HG03469 (cell line): Measurements from ENCODE around the gene MYH7.
"Not testable (repeated sequence)": the region's sequence is repeated elsewhere in the genome, so short reads cannot be mapped to it uniquely, and the experiment has no call there.

Experiments
- ATAC-seq: cut with Tn5 transposase; IDR thresholded peaks from one replicate; pipeline ENCODE4 v1.9.1; 2021; ENCODE audit warnings: mild to moderate bottlenecking, moderate library complexity, moderate number of reproducible peaks; ENCODE audit not compliant: unreplicated experiment

The MYH7 gene

DNA sequence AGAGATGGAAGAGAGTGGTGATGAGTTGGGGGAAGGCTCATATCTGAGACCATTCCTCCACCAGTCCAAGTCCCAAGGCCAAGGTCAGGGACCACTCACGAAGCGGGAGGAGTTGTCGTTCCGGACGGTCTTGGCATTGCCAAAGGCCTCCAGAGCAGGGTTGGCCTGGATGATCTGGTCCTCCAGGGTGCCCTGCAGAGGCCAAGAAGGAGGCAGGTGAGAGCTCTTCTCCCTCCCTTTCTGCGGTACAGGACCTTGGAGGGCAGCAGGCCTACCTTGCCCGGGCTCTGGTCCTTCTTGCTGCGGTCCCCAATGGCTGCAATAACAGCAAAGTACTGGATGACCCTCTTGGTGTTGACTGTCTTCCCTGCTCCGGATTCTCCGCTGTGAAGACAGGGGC, 4.0 kb downstream of the MYH7 start:
- ATAC-seq = no peak

DNA sequence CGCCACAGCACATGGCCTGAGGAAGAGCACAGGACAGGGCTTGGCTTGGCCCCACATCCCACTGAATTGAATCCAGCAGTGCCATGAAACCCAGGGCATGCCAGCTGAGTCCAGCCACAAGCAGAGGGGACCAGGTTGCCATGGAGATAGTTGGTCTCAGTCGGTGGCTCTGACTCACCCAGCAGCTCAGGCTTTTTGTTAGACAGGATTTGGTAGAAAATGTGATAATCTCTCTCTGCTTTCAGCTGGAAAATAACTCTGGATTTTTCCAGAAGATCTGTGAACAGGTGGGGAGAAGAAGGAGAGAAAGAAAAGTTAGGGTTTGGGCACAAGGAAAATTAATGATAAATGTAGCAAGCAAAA, 4.8 kb downstream of the MYH7 start:
- no peak for ATAC-seq

DNA sequence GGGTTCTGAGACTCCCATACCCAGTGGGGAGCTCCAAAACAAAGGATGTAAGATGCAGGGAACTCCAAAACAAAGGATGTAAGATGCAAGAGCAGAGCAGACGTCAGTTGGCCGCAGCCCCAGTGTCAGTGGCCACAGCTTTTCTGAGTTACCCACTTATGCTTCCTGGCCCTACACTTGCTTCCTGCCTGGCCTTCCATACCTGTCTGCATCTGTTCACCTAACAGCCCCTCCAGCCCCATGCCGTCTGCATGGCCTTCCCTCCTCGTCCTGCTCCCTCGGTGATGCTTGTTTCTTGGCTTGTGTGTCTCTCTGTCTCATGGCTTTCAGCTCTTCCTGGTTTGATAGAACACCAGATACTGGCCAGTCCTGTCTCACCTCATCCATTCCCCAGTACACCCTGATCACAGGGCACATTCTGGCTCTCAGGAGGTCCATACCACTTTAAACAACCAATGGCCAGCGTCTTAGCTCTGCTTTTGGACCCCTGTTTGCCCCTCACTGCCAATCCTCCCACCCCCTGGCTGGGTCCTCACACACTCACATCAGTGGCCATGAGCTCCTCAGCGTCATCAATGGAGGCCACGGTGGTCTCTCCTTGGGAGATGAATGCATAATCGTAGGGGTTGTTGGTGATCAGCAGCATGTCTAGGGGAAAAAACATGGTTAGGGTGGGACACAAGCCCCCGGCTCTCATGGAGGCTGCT, 5.3 kb downstream of the MYH7 start:
- ATAC-seq = no peak

DNA sequence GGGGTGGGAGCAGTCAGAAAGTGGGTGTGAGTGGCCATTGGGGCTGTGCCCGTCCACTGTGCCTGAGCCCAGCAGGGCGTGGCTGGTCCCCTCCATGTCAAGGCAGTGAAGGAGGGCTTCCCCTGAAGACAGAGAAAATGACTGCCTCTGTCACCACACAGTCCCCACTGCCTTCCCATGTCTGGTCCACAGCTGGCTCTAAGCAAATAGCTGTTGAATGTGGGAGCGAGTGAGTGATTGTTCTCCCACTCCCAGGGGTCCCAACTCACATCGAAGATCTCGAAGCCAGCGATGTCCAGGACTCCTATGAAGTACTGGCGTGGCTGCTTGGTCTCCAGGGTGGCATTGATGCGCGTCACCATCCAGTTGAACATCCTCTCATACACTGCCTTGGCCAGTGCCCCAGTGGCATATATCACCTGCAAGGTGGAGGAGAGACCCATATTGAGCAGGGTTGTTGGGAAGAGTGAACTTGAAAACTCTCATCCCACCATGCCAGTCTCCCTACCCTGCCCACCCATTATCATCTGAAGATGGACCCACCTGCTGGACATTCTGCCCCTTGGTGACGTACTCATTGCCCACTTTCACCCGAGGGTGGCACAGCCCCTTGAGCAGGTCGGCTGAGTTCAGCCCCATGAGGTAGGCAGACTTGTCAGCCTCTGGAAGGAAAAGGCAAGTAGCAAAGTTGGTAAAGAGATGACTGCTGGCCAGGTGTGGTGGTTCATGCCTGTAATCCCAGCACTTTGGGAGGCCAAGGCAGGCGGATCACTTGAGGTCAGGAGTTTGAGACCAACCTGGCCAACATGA, 6.6 kb downstream of the MYH7 start:
- no peak for ATAC-seq

DNA sequence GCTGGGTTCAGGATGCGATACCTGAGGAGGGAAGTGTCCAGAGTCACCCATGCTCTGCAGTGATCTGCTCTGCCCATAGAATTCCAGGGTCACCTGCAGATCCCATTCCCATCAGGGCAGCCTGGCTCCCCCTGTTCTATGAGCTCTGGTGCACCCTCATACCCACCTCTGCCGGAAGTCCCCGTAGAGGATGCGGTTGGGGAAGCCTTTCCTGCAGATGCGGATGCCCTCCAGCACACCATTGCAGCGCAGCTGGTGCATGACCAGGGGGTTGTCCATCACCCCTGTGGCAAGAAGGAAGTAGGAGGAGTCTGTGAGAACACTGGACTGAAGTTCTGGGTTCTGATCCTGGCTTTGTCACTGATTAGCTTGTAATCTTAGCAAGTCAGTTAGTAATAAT, 9.7 kb downstream of the MYH7 start:
- ATAC-seq = not testable (repeated sequence)

DNA sequence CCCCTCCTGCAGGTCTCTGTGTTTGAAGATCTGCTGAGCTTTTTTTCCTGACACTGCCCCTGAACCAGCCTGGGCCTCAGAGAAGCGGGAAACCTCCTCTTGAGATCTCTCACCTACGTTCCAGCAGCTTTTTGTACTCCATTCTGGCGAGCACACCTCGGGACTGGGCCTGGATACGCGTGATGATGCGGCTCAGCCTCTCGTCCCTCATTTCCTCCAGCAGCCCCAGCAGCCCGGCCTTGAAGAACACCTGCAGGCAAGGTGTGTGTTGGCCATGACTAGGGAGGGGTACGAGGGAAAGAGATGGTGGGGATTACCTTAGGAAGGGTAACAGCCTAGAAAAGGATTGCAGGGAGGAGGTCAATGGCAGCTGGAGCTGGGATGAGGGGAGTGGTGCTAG, 10.3 kb downstream of the MYH7 start:
- no peak for ATAC-seq

DNA sequence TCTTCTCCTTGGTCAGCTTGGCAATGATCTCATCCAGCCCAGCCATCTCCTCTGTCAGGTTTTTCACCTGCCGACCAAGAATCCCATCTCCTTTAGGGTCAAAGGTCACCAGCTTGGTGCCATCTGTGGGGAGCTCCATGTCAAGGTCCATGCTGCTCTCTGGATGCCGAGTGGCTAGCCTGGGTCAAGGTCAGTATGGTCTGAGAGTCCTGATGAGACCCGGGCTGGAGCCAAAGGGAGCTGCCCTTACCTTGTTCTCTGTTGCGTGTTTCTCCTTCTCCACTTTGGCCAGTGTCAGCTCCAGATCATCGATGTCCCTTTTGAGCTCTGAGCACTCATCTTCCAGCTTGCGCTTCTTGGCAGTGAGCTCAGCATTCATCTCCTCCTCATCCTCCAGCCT, 11.8 kb downstream of the MYH7 start:
- ATAC-seq = no peak

DNA sequence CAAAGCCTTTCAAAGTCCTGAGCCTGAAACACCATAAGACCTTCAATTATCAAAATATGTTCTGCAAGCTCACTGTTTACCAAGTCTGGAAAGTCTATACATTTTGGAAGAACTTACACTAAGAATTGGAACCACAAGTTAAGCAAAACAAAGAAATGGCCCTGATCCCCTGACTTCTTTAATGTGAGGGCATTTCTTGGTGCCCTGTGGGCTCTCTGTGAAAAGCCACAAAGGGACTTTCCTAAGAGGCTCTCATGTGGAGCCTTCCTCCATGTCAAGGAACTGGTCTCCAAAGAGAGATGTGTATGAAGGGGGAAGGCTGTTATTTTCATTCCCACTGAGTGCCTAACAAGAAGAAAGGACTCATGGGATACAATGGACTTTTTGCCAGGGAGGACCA, 13.9 kb downstream of the MYH7 start:
- no peak for ATAC-seq

DNA sequence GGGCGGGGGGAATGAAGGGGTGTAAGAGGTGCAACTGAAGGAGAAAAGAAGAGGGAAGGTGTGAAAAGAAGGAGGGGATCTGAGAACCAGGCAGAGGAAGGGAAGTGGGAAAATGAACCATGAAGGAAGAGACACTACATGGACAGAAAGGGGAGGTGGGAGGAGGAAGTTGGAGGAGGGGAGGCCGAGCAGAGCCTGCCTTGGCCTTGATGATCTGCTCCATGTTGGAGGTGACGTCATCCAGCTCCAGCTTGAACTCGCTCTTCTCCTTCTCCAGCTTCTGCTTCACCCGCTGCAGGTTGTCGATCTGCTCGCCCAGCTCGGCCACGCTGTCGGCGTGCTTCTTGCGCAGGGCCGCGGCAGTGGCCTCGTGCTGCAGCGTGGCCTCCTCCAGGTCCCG, 15.8 kb downstream of the MYH7 start:
- ATAC-seq = not testable (repeated sequence)

DNA sequence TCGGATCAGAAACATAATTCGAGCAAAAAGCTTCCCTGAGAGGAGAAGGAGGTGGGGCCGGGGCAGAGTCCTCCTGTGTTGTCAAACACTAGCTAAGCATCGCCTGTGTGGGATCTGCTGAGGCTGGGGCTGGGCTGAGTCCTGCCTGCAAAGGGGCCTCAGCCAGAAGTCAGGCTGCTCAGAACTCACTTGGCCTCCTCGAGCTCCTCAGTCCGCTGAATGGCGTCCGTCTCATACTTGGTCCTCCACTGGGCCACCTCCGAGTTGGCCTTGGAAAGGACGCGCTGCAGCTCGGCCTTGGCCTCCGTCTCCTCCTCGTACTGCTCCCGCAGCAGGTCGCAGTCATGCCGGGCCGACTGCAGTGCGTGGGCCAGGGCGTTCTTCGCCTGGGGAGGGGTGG, 17.4 kb downstream of the MYH7 start:
- no peak for ATAC-seq

DNA sequence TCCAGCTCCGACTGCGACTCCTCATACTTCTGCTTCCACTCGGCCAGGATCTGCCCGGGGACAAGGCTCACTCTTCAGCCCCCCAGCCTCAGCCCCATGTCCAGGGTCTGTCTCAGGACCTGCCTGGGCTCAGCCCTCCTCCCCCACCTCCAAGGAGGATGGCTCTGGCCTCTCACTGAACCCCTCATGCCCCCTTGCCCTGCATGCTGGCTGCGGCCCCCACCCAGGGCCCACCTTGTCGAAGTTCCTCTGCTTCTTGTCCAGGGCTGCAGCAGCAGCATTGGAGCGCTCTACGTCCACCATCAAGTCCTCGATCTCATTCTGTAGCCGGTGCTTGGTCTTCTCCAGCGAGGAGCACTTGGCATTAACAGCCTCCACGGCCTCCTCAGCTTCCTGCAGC, 18.2 kb downstream of the MYH7 start:
- not testable (repeated sequence) for ATAC-seq

DNA sequence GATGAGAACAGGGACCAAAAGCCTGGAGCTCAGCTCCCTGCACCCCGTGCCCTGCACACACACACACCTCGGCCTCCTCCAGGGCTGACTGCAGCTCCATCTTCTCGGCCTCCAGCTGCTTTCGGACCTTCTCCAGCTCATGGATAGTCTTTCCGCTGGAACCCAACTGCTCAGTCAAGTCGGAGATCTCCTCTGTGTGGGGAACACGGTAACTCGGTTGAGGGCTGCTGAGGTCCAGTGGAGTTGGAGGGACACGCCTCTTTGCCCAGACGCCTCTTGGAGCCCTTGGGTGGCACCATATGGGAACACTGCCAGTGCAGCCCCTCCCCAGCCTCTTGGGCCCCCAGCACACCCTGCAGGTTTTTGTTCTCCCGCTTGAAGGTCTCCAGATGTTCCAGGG, 18.7 kb downstream of the MYH7 start:
- ATAC-seq = no peak

DNA sequence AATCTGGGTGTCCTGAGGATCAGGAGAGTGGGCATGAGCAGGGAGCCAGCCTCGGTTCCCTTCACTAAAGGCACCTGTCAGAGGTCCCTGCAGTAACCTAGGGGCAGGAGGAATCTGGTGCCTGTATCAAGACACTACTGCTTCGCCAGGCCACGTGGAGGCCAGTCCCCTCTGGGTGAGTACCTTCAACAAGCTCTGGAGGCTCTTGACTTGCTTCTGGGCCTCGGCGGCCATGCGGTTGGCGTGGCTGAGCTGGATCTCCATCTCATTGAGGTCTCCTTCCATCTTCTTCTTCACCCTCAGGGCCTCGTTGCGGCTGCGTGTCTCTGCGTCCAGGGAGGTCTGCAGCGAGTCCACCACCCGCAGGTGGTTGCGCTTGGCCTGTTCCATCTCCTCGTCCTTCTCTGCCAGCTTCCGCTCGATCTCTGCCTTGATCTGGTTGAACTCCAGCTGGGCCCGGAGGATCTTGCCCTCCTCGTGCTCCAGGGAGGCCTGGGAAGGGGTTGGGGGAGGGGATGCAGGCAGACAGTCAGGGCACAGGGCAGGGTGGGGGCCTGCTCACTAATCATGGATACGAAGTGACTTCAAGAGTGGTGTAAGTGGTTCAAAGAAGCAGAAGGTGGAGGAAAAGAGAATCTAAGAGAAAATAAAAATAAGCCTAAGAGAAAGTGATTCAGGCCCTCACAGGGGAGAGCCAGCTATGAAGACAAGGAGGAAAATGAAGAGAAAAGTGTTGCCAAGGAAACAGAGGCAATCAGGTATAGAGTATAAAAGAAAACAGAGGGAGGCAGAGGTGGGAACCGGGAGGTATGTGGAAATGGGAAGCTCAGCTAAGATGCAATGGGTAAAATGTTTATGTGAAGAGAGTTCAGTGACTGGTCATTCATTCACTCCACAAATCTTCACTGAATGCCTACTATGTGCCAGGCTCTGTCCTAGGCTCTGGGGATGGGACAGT, 19.4 kb downstream of the MYH7 start:
- ATAC-seq = no peak

DNA sequence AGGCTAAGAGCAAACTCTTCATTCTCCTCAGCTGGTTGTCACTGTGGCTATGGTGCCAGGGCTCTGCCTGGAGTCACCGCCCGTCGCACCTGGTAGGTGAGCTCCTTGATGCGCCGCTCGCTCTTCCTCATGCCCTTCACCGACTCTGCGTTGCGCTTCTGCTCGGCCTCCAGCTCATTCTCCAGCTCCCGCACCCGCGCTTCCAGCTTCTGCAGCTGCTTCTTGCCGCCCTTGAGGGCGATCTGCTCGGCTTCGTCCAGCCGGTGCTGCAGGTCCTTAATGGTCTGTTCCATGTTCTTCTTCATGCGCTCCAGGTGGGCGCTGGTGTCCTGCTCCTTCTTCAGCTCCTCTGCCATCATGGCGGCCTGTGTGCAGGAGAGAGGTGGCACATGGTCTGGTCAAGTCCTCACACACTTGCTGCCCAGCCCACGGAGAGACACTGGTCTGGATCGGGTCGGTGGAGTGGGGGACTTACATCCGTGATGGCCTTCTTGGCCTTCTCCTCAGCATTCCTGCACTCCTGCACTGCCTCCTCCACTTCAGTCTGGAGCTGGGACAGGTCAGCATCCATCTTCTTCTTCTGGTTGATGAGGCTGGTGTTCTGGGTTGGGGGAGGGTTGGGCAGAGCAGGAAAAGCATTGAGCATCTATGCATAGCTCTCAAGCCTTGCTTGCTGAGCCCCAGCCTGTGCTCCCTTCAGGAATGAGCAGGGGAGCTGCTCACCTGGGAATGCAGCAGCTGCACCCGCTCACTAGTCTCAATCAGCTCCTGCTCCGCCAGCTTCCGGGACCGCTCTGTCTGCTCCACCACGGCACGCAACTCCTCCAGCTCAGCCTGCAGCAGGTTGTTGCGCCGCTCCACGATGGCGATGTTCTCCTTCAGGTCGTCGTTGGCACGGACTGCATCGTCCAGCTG, 20.3 kb downstream of the MYH7 start:
- no peak for ATAC-seq

DNA sequence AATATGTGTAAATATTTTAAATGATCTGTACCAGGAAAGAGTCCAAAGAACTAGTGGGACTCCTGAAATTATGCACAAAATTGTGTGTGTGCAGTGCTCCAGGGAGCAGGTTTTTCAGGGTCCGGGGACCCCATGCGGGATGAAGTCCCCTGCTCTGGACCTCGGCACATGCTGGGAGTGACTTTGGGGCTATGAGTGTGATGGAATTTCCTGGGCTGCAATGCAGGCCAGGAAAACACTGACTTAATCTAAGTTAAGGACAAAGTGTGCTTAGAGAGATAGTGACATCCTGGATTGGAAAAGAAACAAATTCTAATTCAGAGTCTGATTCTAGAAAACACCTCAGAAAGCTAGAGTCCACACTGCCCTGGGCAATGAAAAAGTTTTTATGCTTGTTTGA, 21.2 kb downstream of the MYH7 start:
- no peak for ATAC-seq

DNA sequence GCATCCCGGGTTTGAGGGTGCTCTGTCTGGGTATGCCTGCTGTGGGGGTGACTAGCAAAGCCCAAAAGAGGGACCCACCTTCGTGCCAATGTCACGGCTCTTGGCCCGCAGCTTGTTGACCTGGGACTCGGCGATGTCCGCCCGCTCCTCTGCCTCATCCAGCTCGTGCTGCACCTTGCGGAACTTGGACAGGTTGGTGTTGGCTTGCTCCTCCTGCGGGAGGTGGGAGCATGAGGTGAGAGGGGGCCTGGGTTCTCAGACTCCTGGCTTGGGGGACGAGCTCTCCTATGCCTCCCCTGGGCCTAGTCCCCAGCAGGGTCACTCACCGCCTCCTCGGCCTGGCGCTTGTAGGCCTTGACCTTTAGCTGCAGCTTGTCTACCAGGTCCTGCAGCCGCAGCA, 21.8 kb downstream of the MYH7 start:
- ATAC-seq = no peak

DNA sequence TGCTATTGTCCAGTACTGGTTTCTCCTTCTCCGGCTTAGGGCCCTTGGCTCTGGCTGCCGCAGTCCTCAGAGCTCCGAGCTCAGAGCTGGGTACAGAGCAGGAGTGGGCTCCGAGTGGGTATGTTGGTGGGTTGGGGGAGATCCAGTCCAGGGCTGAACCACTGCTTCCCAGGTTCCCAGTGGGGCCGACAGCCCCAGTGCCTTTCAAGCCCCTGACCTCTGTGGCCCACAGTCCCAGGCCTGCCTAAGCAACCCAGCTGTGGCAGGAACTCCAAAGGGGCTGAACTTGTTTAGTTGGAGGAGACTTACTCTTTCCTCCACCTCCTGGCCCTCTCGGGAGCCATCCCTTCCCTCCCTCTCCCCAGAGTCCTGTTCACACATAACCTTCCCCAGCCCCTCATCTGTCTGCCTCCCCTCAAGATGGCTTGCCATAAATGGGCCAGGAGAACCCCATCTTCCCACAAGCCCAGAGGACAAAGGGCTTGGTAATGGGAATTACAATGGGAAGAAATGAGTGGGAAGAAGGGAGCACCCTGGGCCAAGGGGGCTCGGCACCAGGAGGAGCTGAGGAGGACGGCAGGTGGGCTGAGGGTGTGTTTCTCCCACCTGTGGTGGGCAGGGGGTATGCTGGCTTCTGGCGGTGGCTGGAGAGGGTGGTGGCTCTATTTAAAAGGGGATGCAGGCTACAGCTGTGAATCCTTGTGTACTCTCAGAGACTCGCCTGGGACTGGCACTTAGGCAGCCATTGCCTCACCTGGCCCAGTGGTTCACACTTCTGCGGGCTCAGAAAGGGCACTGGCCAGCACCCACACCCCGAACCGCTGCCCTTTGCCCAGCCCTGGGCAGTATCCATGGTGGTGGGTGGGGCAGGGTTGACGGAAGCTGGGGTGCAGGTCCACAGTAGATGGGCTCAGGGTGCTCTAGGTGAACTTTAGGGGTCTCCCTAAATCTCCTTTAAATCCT, 23.6 kb downstream of the MYH7 start:
- ATAC-seq = no peak

DNA sequence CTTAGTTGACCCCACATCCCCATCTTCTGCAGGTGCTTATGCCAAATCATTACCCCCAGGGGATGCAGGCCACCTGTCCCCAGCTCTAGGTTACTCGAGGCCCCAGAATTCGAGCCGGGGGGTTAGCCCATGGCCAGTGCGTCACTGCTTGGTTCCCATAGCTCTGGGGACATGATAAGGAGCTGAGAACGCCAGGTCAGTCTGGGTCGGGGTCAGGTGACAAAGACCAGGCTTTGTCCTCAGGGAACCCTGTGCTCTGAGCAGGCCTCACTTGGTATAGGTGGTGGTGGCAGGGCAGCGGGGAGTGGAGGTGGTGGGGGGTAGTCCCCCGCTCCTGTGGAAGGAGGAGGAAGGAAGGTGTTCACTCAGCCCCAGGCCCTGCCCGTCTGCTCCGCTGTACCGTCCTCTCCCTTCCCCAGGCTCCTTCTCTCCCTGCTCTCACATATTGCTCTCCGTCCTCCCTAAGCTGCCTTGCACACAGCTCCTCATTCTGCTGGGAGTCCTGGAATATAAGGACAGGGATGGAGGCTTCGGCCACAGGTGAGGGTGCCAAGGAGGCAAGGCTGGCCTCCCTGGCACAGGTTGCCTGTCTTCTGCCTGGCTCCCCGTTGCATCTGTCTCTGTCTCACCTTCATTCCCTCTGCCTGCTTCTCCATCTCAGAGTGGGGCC, 25.4 kb downstream of the MYH7 start:
- ATAC-seq = no peak

DNA sequence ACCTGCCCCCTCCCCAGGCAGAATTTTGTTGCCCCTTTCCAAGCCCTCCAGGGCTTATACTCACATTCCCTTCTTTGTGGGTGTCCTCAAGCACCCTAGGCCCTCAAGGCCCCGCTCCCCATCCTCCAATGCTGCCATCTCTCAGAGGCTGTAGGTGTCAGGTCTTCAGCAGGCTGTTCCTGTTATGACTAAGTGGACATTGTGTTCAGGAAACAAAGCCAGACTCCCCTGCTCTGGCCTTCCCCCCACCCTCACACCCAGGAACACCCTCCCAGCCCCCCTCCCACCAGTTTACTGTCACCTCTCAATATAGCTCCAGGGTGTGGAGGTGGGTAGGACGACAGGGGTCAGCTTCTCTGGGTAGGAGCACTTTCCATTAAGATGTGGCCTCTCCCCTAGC, 26.0 kb downstream of the MYH7 start:
- ATAC-seq = no peak
